Thyroid gland (tissue), 4 donors: Measurements from ENCODE around the gene PLXND1.

ENCODE experiments used
- CTCF ChIP-seq, 6 experiments: fragments of 200-600 bp in 3 of 6; fragments of 450-650 bp in 3 of 6; sonication (generic) in 3 of 6; IDR thresholded peaks; one replicate each; pipeline ENCODE4 v1.5.1; 2016 to 2019; ENCODE audit warnings: antibody characterized with exemption in 6 of 6, mild to moderate bottlenecking in 2 of 6, inconsistent platforms in 1 of 6, moderate library complexity in 1 of 6
- POLR2A ChIP-seq, 2 donors: fragments of 450-650 bp; IDR thresholded peaks; one replicate each; pipeline ENCODE4 v1.6.1; 2017; ENCODE audit warnings: antibody characterized with exemption in 2 of 2, mild to moderate bottlenecking in 2 of 2, moderate library complexity in 1 of 2

GRCh38 chr3:129560911-129561594 lies 45.4 kb downstream of the PLXND1 start:
- TF ChIP-seq CTCF (IDR thresholded peaks at IDR 0.05) (no peak), POLR2A (IDR thresholded peaks at IDR 0.05) (peak in 1 of 2 donors; percentile 4)
